Smooth muscle cell (in vitro differentiated cells): ENCODE measurements around the gene MYO1D. TPM values are rescaled to one million over a fixed set of nuclear protein-coding genes. Genes with fewer than 3 reads are reported as not detected.

Experiments
- DNase-seq: peaks from one replicate; lab custom pipeline; 2025; ENCODE audit not compliant: unreplicated experiment; lab: John Stamatoyannopoulos, UW
- H2AFZ ChIP-seq: fragments of 200-600 bp; sonication (generic); 2 replicates; pipeline ENCODE4 v1.6.0; 2016; ENCODE audit warnings: antibody characterized with exemption, low read depth, mild to moderate bottlenecking
- H3F3A ChIP-seq: fragments of 200-600 bp; sonication (generic); 2 replicates; pipeline ENCODE4 v1.6.0; 2017; ENCODE audit warnings: antibody characterized with exemption, low read depth
- H3K27ac ChIP-seq: fragments of 200-600 bp; sonication (generic); 2 replicates; pipeline ENCODE4 v1.5.1; 2016; ENCODE audit warnings: low read depth, mild to moderate bottlenecking
- H3K27me3 ChIP-seq: fragments of 200-600 bp; sonication (generic); 2 replicates; pipeline ENCODE4 v1.6.1; 2016; ENCODE audit warnings: low read depth, mild to moderate bottlenecking
- H3K36me3 ChIP-seq: fragments of 200-600 bp; sonication (generic); 2 replicates; pipeline ENCODE4 v1.5.1; 2016; ENCODE audit warnings: low read depth
- H3K4me1 ChIP-seq: fragments of 200-600 bp; sonication (generic); 2 replicates; pipeline ENCODE4 v1.5.1; 2016; ENCODE audit warnings: low read depth
- H3K4me2 ChIP-seq: fragments of 200-600 bp; sonication (generic); 2 replicates; pipeline ENCODE4 v1.6.0; 2016; ENCODE audit warnings: mild to moderate bottlenecking
- H3K4me3 ChIP-seq: fragments of 200-600 bp; sonication (generic); 2 replicates; pipeline ENCODE4 v1.5.1; 2016; ENCODE audit warnings: mild to moderate bottlenecking
- H3K79me2 ChIP-seq: fragments of 200-600 bp; sonication (generic); 2 replicates; pipeline ENCODE4 v1.6.0; 2016; ENCODE audit warnings: low read depth, mild to moderate bottlenecking
- H3K9ac ChIP-seq: fragments of 200-600 bp; sonication (generic); 2 replicates; pipeline ENCODE4 v1.6.0; 2016; ENCODE audit warnings: low read depth
- H3K9me3 ChIP-seq: fragments of 200-600 bp; sonication (generic); replicated peaks from 2 replicates; pipeline ENCODE4 v1.5.1; 2016; ENCODE audit warnings: low read depth
- H4K20me1 ChIP-seq: fragments of 200-600 bp; sonication (generic); 2 replicates; pipeline ENCODE4 v1.6.0; 2016; ENCODE audit warnings: low read depth
- CTCF ChIP-seq: fragments of 200-600 bp; sonication (generic); IDR thresholded peaks from 2 replicates; pipeline ENCODE4 v1.5.1; 2017; ENCODE audit warnings: borderline replicate concordance, mild to moderate bottlenecking, antibody characterized with exemption; ENCODE audit not compliant: insufficient read depth, poor library complexity, severe bottlenecking
- WGBS: methylation state at CpG from one replicate; pipeline ENCODE4 v1.1.7; 2016; ENCODE audit warnings: low lambda C conversion rate; 5-methylcytosine and 5-hydroxymethylcytosine counted together
- polyA plus RNA-seq: library from polyadenylated mRNA; unstranded; fragments of >200 nt; fragmentation: Nextera tagmentation; extraction: Ambion mirVana; gene quantifications from 2 replicates; pipeline ENCODE4 v1.2.1, GENCODE V29; 2016
- total RNA-seq: library from RNA; depleted of rRNA; stranded (reverse); fragments of >200 nt; gene quantifications from 2 replicates; pipeline ENCODE4 v1.2.3, GENCODE V29; 2014

Gene MYO1D
- total and polyA plus RNA-seq, 2 experiments from 2014 or later, result 13.9 to 35.7 TPM

- Histone ChIP-seq H3K9ac (no peak overlapping the region), H3K27ac (no peak overlapping the region), H3K79me2 (peaks cover 7% of the 10 kb centered on the region), H3K27me3 (no peaks in the 10 kb centered on the region), H2AFZ (no peak overlapping the region), H4K20me1 (no peaks in the 10 kb centered on the region), H3K4me1 (no peaks in the 10 kb centered on the region), H3K9me3 (no peaks in the 10 kb centered on the region), H3K4me3 (no peak overlapping the region), H3K4me2 (no peak overlapping the region), H3K36me3 (no peaks in the 10 kb centered on the region), H3F3A (no peaks in the 10 kb centered on the region)
- no peak for TF ChIP-seq CTCF
- DNase-seq, result no peak
- WGBS, result 94% methylated on average over 2 of the region's 2 CpGs
Measured at GRCh38 chr17:32806646-32807045, 70.3 kb downstream of the MYO1D start.

DNA sequence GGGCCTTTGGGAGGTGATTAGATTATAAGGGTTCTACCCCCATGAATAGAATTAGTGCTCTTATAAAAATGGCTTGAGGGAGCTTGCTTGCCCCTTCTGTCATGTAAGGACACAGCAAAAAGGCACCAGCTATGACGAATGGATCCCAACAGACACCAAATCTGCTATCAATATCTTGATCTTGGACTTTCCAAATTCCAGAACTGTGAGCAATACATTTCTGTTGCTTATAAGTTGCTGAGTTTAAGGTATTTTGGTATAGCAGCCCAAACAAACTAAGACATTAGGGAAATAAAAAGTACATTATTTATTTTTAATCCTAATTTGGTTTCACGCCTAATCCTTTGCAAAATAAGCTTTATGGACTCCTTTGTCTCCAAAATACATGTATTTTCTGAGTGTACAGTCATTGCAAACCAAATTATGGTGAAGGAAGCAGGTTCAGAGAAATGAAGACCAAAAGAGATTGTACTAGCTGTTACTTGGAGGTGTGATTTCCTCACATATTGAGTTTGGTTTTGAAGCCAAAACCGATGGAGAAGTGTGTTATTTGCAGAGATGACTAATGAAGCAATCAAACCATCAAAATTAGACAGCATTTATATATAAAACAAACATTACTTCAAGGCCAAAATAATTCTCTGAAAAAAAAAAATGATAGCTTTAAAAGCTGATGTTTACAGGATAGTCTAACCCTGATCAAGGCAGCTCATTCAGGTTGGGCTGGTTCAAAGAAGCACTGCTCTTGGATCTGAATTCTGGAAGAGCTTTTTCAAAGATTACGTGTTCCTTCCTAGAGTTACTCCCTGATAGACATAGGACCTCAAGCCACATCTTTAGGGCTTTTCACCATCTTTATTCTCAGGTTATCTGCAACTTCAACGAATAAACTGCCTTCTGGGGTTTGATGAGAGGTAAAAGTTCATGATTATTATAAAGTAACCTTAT lies 71.6 kb downstream of the MYO1D start:
- no peak for TF ChIP-seq CTCF
- H3K36me3 ChIP-seq, result no peaks in the 10 kb centered on the region
- no peak overlapping the region for H3K4me2 ChIP-seq
- H3F3A ChIP-seq, result no peaks in the 10 kb centered on the region
- whole genome bisulfite sequencing, result 86% methylated on average over 5 of the region's 5 CpGs
- H3K27me3 ChIP-seq, result no peaks in the 10 kb centered on the region
- no peaks in the 10 kb centered on the region for H4K20me1 ChIP-seq
- H2AFZ ChIP-seq, result no peak overlapping the region
- no peaks in the 10 kb centered on the region for H3K4me1 ChIP-seq
- no peak for DNase-seq
- peaks cover 7% of the 10 kb centered on the region for H3K79me2 ChIP-seq
- no peak overlapping the region for H3K4me3 ChIP-seq
- peak overlapping the region; percentile 29 for H3K27ac ChIP-seq
- H3K9ac ChIP-seq, result no peak overlapping the region
- no peaks in the 10 kb centered on the region for H3K9me3 ChIP-seq

- Histone ChIP-seq H3K36me3 (no peaks in the 10 kb centered on the region), H3K4me2 (no peak overlapping the region), H3K4me3 (no peak overlapping the region), H3K9me3 (no peaks in the 10 kb centered on the region), H3K79me2 (peaks cover 14% of the 10 kb centered on the region), H3F3A (no peaks in the 10 kb centered on the region), H3K27me3 (no peaks in the 10 kb centered on the region), H3K4me1 (no peaks in the 10 kb centered on the region), H4K20me1 (no peaks in the 10 kb centered on the region), H3K9ac (no peak overlapping the region), H2AFZ (no peak overlapping the region), H3K27ac (no peak overlapping the region)
- 89% methylated on average over 2 of the region's 2 CpGs for WGBS
- TF ChIP-seq CTCF, result no peak
- no peak for DNase-seq
Measured at GRCh38 chr17:32803544-32803943, 73.4 kb downstream of the MYO1D start.

GRCh38 chr17:32802306-32802705 lies 74.6 kb downstream of the MYO1D start:
- DNase-seq, result no peak
- H3K9me3 ChIP-seq, result no peaks in the 10 kb centered on the region
- H3K4me2 ChIP-seq, result no peak overlapping the region
- TF ChIP-seq CTCF, result no peak
- H3K4me3 ChIP-seq, result no peak overlapping the region
- H3K79me2 ChIP-seq, result peaks cover 14% of the 10 kb centered on the region
- no peaks in the 10 kb centered on the region for H3K36me3 ChIP-seq
- H3K4me1 ChIP-seq, result no peaks in the 10 kb centered on the region
- H3K9ac ChIP-seq, result no peak overlapping the region
- no peak overlapping the region for H3K27ac ChIP-seq
- H2AFZ ChIP-seq, result no peak overlapping the region
- H3F3A ChIP-seq, result no peaks in the 10 kb centered on the region
- no peaks in the 10 kb centered on the region for H3K27me3 ChIP-seq
- H4K20me1 ChIP-seq, result no peaks in the 10 kb centered on the region
